HG02571 (cell line): ENCODE measurements around the gene ENHO.

Experiments
- ATAC-seq: cut with Tn5 transposase; IDR thresholded peaks from one replicate; pipeline ENCODE4 v1.9.1; 2021; ENCODE audit warnings: mild to moderate bottlenecking, moderate library complexity; ENCODE audit not compliant: unreplicated experiment

Gene ENHO

GRCh38 chr9:34508463-34508862 is 14.3 kb downstream of the ENHO start:
- ATAC-seq = no peak

- no peak for ATAC-seq
These were observed 14.8 kb downstream of the ENHO start for GRCh38 chr9:34507966-34508365.

DNA sequence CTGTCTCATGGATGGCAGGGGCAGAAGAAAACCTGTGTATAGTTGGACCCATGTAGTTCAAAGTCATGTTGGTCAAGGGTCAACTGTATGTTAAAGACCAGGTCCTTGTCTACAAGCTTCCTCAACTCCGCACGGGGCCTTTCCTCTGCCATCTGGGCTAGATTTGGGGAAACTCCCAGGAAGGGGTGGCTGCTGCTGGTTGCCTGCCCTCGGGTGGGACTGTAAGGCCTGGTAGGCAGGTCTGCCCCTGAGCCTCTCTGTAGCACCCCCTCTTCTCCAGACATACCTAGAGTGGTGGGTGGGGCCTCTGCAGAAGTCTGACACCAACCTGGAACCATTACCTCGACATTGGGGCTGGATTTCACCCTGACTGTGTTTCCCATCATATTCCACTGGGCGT is 15.2 kb downstream of the ENHO start:
- ATAC-seq = no peak

DNA sequence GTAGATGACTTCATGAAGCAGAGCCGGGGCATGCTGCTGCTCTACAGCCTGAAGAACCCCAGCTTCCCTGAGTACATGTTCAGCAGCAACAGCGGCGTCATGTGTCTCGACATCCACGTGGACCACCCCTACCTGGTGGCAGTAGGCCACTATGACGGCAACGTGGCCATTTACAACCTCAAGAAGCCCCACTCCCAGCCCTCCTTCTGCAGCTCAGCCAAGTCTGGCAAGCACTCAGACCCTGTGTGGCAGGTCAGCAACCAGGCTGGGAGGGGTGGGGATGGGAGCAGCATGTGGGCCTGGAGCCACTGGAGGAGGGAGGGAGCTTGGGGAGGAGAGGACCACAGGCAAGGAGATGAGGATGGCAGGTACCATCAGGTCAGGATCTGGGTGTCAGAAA is 16.2 kb downstream of the ENHO start:
- ATAC-seq = no peak

- ATAC-seq = no peak
These were observed 17.2 kb downstream of the ENHO start for GRCh38 chr9:34505370-34506120.

GRCh38 chr9:34503406-34503805 is 19.4 kb downstream of the ENHO start:
- no peak for ATAC-seq

DNA sequence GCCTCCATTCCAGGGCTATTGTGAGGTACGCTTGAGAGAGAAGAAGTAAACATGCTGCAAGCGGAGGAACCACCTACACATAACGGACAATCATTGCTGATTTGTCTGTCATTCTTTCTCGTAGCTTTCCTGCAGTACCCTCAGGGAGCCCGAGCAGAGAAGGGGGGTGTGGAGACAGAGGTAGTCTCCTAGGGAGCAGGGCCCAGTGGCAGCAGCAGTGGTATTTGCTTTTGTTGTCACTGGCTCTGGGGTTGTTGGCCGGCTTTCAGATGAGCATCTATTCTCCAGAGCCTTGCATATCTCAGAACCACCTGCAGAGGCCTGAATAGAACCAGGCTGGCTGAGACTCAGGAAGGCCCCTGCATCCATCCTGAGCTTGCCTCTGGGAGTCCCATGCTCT is 19.9 kb downstream of the ENHO start:
- ATAC-seq = no peak

DNA sequence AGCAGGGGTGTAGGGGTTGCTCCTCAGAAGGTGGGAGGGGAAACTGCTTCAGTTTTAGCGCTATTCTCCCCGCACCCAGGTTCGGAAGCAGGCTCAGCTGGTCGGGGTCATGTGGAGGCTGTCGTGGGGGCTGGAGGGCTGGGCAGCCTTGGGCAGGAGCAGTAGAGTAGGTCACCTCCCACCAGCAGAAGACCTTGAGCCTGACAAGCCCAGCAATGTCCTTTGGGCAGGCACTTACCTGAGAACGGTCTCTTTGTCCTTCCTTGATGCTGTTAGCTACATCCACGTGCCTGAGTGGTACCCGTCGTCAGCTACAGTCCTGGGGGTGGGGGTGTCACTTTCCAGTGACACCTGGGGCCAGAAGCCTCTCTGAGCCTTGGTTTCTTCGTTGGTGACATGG is 20.3 kb downstream of the ENHO start:
- no peak for ATAC-seq

GRCh38 chr9:34501889-34502425 is 20.8 kb downstream of the ENHO start:
- no peak for ATAC-seq

DNA sequence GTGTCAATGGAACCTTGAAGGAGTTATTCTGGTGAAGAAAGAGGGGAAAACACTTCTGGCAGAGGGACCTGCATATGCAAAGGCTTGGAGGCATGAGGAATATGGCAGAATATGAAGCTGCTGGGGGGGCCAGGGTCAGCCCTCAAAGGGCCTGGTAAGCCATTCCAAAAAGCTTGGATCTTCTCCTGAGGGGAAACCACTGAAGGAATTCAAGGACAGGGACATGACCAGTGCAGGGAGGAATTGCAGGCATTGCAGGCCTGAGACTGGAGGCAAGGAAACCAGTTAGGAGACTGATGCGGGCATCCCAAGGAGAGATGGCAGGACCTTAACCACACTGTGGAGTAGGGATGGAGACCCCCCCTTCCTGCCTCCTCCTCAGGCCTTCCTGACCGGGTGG is 21.4 kb downstream of the ENHO start:
- no peak for ATAC-seq

GRCh38 chr9:34500623-34501267 is 22.0 kb downstream of the ENHO start:
- ATAC-seq = no peak

- ATAC-seq = no peak
These were observed 23.7 kb downstream of the ENHO start for GRCh38 chr9:34499076-34499475.

DNA sequence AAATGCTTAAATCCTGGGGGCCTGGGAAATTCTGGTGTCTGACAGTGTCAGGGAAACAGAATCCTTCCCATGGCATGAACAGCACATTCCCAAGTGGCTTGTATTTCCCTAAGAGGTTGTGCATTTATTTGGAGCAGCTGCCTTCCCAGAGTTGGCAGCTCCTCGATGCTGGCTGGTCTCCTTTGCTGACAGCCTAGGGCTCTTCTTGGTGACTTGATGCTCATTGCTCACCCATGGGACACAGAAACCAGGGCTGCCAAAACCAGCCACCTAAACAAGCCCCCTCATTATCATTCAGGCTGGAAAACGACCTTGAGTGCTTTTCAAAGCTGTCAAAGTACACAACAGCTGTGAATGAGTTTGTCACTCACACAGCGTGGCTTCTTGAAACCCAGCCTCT is 24.2 kb downstream of the ENHO start:
- no peak for ATAC-seq

DNA sequence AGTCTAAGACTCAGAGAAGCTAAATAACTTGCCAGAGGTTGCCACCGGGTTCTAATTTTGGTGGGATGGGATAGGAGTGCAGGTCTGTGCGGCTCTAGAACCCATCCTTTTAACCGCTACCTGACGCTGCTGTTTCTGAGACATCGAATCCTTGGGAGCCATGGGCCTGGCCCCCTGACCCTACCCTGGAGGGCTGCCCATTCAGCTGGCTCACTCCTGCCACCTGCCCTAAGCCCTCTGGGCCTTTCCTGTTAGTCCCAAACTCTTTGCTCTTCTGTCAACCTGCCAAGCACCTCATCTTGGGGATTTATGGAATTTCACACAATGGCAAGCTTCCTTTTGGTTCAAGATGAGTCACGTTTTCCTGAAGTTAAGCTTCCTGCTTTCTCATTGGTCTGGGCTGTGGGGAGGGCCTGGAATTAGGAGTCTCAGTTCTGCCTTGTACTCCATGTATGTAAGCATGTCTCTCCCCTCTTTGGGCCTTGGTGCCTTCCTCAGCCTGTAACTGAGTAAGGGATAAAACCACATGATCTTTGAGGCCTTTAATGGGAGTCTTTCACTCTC is 26.6 kb downstream of the ENHO start:
- ATAC-seq = no peak

GRCh38 chr9:34493972-34494535 is 28.7 kb downstream of the ENHO start:
- ATAC-seq = no peak

DNA sequence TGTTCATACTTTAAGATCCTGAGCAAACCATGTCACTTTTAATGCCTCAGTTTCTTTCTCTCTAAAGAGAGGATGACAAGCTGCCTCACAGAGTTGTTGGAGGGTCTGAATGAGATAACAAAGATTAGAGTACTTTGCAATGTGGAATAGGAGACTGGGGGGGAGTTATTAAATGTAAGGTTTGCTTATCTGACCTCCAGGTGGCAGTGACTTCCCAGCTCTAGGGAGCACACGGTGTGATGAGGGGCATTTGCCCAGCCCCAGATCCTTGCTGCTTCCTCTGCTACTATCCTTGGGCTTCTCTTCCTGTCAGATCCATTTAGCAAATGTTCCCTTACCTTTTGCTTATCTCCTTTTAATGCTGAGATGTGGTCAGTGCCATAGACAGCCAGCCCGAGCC is 30.7 kb downstream of the ENHO start:
- no peak for ATAC-seq

- ATAC-seq = no peak
These were observed 31.2 kb downstream of the ENHO start for GRCh38 chr9:34491596-34491995.

DNA sequence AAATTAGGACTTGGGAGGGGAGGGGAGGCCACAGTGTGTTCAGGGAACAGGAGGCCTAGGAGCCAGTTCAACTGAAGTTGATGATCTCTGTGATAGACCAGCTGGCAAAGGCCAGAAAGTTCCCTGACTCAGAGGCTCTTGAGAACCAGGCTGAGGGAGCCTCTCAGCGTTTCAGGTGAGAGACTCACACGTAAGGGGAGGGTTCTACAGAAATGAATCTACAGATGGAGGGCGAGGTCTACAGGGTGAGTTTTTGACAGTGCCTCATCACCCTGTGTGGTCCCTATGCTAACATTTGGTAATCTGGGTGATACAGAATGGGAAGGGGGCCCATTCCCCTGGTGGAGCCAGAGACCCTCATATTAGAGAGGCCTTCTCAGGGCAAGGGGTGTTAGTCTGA is 32.0 kb downstream of the ENHO start:
- ATAC-seq = no peak

- ATAC-seq = no peak
These were observed 32.4 kb downstream of the ENHO start for GRCh38 chr9:34490360-34490759.

GRCh38 chr9:34486572-34486971 is 36.2 kb downstream of the ENHO start:
- no peak for ATAC-seq

- no peak for ATAC-seq
These were observed 37.0 kb downstream of the ENHO start for GRCh38 chr9:34485822-34486221.

DNA sequence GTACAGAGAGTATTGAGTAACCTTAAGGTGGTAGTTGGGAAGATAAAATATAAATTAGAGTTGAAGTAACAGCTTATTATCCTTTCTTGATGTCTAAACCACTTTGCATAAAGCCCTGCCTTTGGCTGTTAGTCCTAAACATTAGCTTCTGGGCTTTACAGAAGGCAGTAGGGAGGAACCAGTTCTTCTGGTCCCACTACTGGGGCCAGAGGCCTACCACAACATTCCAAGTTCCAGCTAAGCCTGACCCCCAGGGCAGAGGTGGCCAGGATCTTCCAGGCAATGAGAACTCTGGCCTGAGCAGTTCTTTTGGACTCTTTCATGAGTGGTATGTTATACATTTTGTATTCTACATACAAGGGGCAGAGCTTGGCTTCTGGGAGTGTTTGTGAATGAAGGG is 38.1 kb downstream of the ENHO start:
- ATAC-seq = no peak
